Ovary (tissue), 9 donors: ENCODE data around the gene TREML4. TPM values are rescaled to one million over a fixed set of nuclear protein-coding genes. Genes with fewer than 3 reads are reported as not detected.

Experiments
- DNase-seq, 5 donors: peaks; one replicate each; pipeline ENCODE4 v3.0.0-alpha.2; 2019 to 2020
- H3K27ac ChIP-seq, 2 donors: fragments of 200-600 bp; one replicate each; pipeline versions ENCODE4 v1.5.1 to v1.8.0; 2019 to 2022
- H3K27me3 ChIP-seq: fragments of 200-600 bp; one replicate; pipeline ENCODE4 v1.8.0; 2022
- H3K36me3 ChIP-seq: fragments of 200-600 bp; sonication (generic); one replicate; pipeline ENCODE4 v1.5.1; 2019
- H3K4me1 ChIP-seq: one replicate; pipeline ENCODE4 v1.8.1; 2013; ENCODE audit warnings: mild to moderate bottlenecking, moderate library complexity; ENCODE audit not compliant: insufficient read depth
- H3K4me3 ChIP-seq: fragments of 200-600 bp; sonication (generic); one replicate; pipeline ENCODE4 v1.5.1; 2017
- H3K9me3 ChIP-seq, 2 donors: fragments of 200-600 bp in 1 of 2; sonication (generic) in 1 of 2; one replicate each; pipeline versions ENCODE4 v1.5.1 to v1.8.1; 2013 to 2019; ENCODE audit warnings: mild to moderate bottlenecking in 1 of 2, moderate library complexity in 1 of 2
- CTCF ChIP-seq, 3 donors: fragments of 450-650 bp in 2 of 3; fragments of 200-600 bp in 1 of 3; IDR thresholded peaks; one replicate each; pipeline versions ENCODE4 v1.5.1 to v1.8.0; 2016 to 2022; ENCODE audit warnings: antibody characterized with exemption in 3 of 3, mild to moderate bottlenecking in 1 of 3
- EP300 ChIP-seq: sonication (generic); formaldehyde crosslinking; IDR thresholded peaks from one replicate; pipeline ENCODE4 v1.6.1; 2017; ENCODE audit warnings: antibody characterized with exemption
- POLR2A ChIP-seq: fragments of 450-650 bp; IDR thresholded peaks from one replicate; pipeline ENCODE4 v1.6.1; 2017; ENCODE audit warnings: antibody characterized with exemption, mild to moderate bottlenecking, moderate library complexity
- WGBS, 3 donors: extraction: QIAGEN DNeasy Blood & Tissue Kit in 1 of 3; methylation state at CpG; one replicate each; pipeline versions ENCODE4 v1.1.5 to v1.1.7; 2013 to 2017; 5-methylcytosine and 5-hydroxymethylcytosine counted together
- intact Hi-C, 4 donors: fragments of 100-400 bp; cut with DNase I; formaldehyde crosslinking; loops; one replicate each; pipeline versions ENCODE4 v1.11.0 to v1.15.1; 2022 to 2023
- polyA plus RNA-seq, 2 donors: library from polyadenylated mRNA; stranded (reverse); fragments of 200-250 nt in 1 of 2; fragments of 350-450 nt in 1 of 2; fragmentation: Illumina TruSeq in 1 of 2; extraction: RNeasy Lipid Tissue Mini Kit (QIAGEN cat#74804) in 1 of 2; gene quantifications; one replicate each; pipeline ENCODE4 v1.2.3, GENCODE V29; 2013 to 2014
- total RNA-seq, 7 donors: library from RNA; depleted of rRNA in 2 of 7; stranded (reverse); fragments of >200 nt in 2 of 7; fragmentation: NEBNext Ultra II Directional in 3 of 7; extraction: Animal tissue kit (Norgen Biotek cat#: 25700) in 3 of 7; gene quantifications; one replicate each; pipeline versions ENCODE4 v1.1.0 to v1.2.4, GENCODE V29; 2016 to 2023
- donor health status: DM: no; HTN: no; CAD: no; lungs with moderate emphysema.
- donor health status: DM: no; HTN: no; CAD: no.
- donor health status: Bipolar disorder and iron deficiency.
- donor health status: DM: yes; HTN: yes; CAD: no.
- donor health status: DM: no; HTN: no; CAD: no.
- donor health status: DM: yes; HTN: yes; CAD: no.

The TREML4 gene
- total and polyA plus RNA-seq, 9 donors = not detected

- WGBS, 3 donors = 86 to 100% (median 95%) methylated on average over 1 of the region's 1 CpG
- no peak for TF ChIP-seq POLR2A
- no peak for TF ChIP-seq CTCF (IDR thresholded peaks at IDR 0.05)
- no peak for TF ChIP-seq EP300
- intact Hi-C loops = no loop called here
- Histone ChIP-seq H3K9me3 (peaks cover 0 to 4% of the 10 kb centered on the region in 2 donors), H3K4me1 (no peaks in the 10 kb centered on the region), H3K36me3 (no peaks in the 10 kb centered on the region), H3K27me3 (no peaks in the 10 kb centered on the region), H3K4me3 (no peak overlapping the region), H3K27ac (no peak overlapping the region)
- DNase-seq = no peak
These were observed 30.0 kb downstream of the TREML4 start for GRCh38 chr6:41258196-41258493.

- 66 to 83% (median 71%) methylated on average over 2 of the region's 2 CpGs for WGBS, 3 donors
- intact Hi-C loops = no loop called here
- TF ChIP-seq POLR2A (no peak), EP300 (no peak), CTCF (IDR thresholded peaks at IDR 0.05) (no peak)
- no peaks in the 10 kb centered on the region for H3K4me1 ChIP-seq
- peaks cover 0 to 7% of the 10 kb centered on the region in 2 donors for H3K9me3 ChIP-seq
- no peak for DNase-seq
- H3K27ac ChIP-seq = no peak overlapping the region
- no peaks in the 10 kb centered on the region for H3K36me3 ChIP-seq
- no peaks in the 10 kb centered on the region for H3K27me3 ChIP-seq
- H3K4me3 ChIP-seq = no peak overlapping the region
These were observed 34.3 kb downstream of the TREML4 start for GRCh38 chr6:41262401-41262800.

- intact Hi-C loops = no loop called here
- TF ChIP-seq POLR2A (no peak), CTCF (IDR thresholded peaks at IDR 0.05) (no peak), EP300 (no peak)
- no peaks in the 10 kb centered on the region for H3K27me3 ChIP-seq
- DNase-seq = no peak
- peaks cover 0 to 3% of the 10 kb centered on the region in 2 donors for H3K9me3 ChIP-seq
- no peaks in the 10 kb centered on the region for H3K4me1 ChIP-seq
- no peak overlapping the region for H3K4me3 ChIP-seq
- WGBS, 3 donors = 90 to 100% (median 95%) methylated on average over 1 of the region's 1 CpG
- H3K27ac ChIP-seq = no peak overlapping the region
- H3K36me3 ChIP-seq = no peaks in the 10 kb centered on the region
These were observed 35.1 kb downstream of the TREML4 start for GRCh38 chr6:41263267-41263666.

GRCh38 chr6:41266541-41266940, 38.4 kb downstream of the TREML4 start:
- H3K9me3 ChIP-seq = peaks cover 0 to 3% of the 10 kb centered on the region in 2 donors
- no peaks in the 10 kb centered on the region for H3K4me1 ChIP-seq
- intact Hi-C loops = no loop called here
- no peak overlapping the region for H3K27ac ChIP-seq
- TF ChIP-seq EP300 (no peak), POLR2A (no peak), CTCF (IDR thresholded peaks at IDR 0.05) (no peak)
- H3K36me3 ChIP-seq = no peaks in the 10 kb centered on the region
- no peak overlapping the region for H3K4me3 ChIP-seq
- DNase-seq = no peak
- H3K27me3 ChIP-seq = no peaks in the 10 kb centered on the region

GRCh38 chr6:41268478-41268877, 40.3 kb downstream of the TREML4 start:
- no peak for DNase-seq
- Histone ChIP-seq H3K27me3 (no peaks in the 10 kb centered on the region), H3K27ac (no peak overlapping the region), H3K4me3 (no peak overlapping the region), H3K36me3 (no peaks in the 10 kb centered on the region), H3K9me3 (peaks cover 0 to 2% of the 10 kb centered on the region in 2 donors), H3K4me1 (no peaks in the 10 kb centered on the region)
- intact Hi-C loops = no loop called here
- no peak for TF ChIP-seq POLR2A
- TF ChIP-seq CTCF (IDR thresholded peaks at IDR 0.05) = no peak
- no peak for TF ChIP-seq EP300
